Measurements from ENCODE around the gene PLPPR3.

Gene PLPPR3

GRCh38 chr19:780935-781334 lies 40.8 kb downstream of the PLPPR3 start:
- no peaks in the 10 kb centered on the region for H3K9me3 Mint-ChIP-seq
- no peak overlapping the region for H3K27ac Mint-ChIP-seq
- no peaks in the 10 kb centered on the region for H3K4me1 Mint-ChIP-seq (ENCODE audit: low read depth)
- intact Hi-C loops (cut with micrococcal nuclease) = no loop called here
- no peaks in the 10 kb centered on the region for H3K36me3 Mint-ChIP-seq (ENCODE audit: low read depth)
- H3K27me3 Mint-ChIP-seq = peaks cover 51% of the 10 kb centered on the region
- H3K4me3 Mint-ChIP-seq = no peak overlapping the region

DNA sequence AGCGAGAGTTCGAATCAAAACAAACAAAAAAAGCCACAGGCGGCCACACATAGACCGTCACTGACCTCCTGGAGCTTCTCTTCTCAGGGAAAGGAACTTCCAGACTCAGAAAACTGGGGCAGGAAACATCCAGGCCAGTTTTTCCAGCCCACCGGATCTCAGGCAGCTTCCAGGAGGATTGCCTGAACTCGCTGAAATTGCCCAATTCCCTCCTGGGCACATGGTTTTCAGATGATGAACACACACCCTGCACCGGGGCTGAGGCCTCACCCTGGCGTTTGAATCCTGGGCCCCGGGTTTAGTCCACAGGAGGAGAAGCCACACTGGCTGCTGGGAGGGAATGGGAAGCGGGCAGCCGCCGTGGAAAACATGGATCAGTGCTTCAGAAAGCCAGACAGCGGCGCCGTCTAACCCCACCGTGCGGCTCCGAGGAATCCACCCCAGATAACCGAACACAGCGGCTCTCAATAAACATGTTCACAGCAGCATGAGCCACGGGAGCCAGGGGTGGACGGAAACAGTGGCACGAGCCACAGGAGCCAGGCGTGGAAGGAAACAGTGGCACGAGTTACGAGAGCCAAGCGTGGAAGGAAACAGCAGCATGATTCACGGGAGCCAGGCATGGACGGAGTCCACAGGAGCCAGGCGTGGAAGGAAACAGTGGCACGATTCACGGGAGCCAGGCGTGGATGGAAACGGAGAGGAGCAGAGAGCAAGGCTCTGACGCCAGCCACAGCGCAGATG lies 42.7 kb downstream of the PLPPR3 start:
- intact Hi-C loops (cut with micrococcal nuclease) = no loop called here
- Mint-ChIP-seq H3K4me1 (ENCODE audit: low read depth) (no peaks in the 10 kb centered on the region), H3K27me3 (peaks cover 47% of the 10 kb centered on the region)

GRCh38 chr19:776549-776948 lies 45.2 kb downstream of the PLPPR3 start:
- Mint-ChIP-seq H3K27me3 (peaks cover 34% of the 10 kb centered on the region), H3K36me3 (ENCODE audit: low read depth) (no peaks in the 10 kb centered on the region), H3K4me3 (no peak overlapping the region), H3K4me1 (ENCODE audit: low read depth) (no peaks in the 10 kb centered on the region), H3K9me3 (no peaks in the 10 kb centered on the region), H3K27ac (no peak overlapping the region)
- intact Hi-C loops (cut with micrococcal nuclease) = no loop called here

More for the DNA sequence above, 42.7 kb downstream of the PLPPR3 start:
- no peak overlapping the region for H3K27ac Mint-ChIP-seq
- no peaks in the 10 kb centered on the region for H3K9me3 Mint-ChIP-seq
- H3K36me3 Mint-ChIP-seq (ENCODE audit: low read depth) = no peaks in the 10 kb centered on the region
- H3K4me3 Mint-ChIP-seq = no peak overlapping the region

DNA sequence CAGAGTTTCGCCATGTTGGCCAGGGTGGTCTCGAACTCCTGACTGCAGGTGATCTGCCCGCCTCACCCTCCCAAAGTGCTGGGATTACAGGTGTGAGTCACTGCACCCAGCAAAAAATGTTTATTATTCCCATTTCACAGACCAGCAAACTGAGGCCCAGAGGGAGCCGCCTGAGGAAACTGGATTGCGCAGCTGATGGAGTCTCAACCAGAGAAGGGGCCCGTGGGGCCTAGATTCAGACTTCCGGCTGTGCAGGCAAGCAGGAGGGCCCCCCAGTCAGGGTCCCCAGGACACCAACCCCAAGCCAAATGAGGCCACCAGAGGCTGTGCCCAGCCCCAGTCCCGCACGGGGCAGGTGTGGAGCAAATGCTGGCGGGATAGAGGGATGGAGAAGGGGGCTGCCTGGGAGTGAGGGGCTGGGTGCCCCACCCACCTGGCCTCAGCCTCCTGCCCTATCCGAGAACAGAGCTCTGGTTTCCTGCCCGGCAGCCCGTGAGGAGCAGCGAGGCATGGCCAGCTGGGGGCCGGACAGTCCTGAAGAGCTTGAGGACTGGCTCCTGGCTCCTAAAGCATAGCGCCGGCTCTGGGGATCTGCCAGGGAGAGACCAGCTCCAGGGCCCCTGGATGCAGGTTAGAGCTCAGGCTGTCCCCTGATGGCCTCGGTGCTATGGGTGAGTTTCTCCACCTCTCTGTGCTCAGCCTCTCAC lies 48.9 kb downstream of the PLPPR3 start:
- Mint-ChIP-seq H3K27me3 (peaks cover 17% of the 10 kb centered on the region), H3K9me3 (no peaks in the 10 kb centered on the region), H3K27ac (no peak overlapping the region), H3K36me3 (ENCODE audit: low read depth) (no peaks in the 10 kb centered on the region), H3K4me1 (ENCODE audit: low read depth) (peaks cover 5% of the 10 kb centered on the region), H3K4me3 (no peak overlapping the region)
- intact Hi-C loops (cut with micrococcal nuclease) = no loop called here

GRCh38 chr19:772063-772462 lies 49.7 kb downstream of the PLPPR3 start:
- Mint-ChIP-seq H3K27me3 (peaks cover 18% of the 10 kb centered on the region), H3K27ac (no peak overlapping the region), H3K36me3 (ENCODE audit: low read depth) (no peaks in the 10 kb centered on the region), H3K9me3 (no peaks in the 10 kb centered on the region), H3K4me3 (no peak overlapping the region), H3K4me1 (ENCODE audit: low read depth) (peaks cover 5% of the 10 kb centered on the region)
- intact Hi-C loops (cut with micrococcal nuclease) = no loop called here

GRCh38 chr19:771332-771785 lies 50.4 kb downstream of the PLPPR3 start:
- intact Hi-C loops (cut with micrococcal nuclease) = loop anchor here (2.0 kb wide), 1 partner anchor 149 kb away; no protein-coding TSS in a partner anchor
- Mint-ChIP-seq H3K9me3 (no peaks in the 10 kb centered on the region), H3K27ac (peak overlapping the region; percentile 20), H3K4me3 (no peak overlapping the region), H3K27me3 (peaks cover 18% of the 10 kb centered on the region), H3K4me1 (ENCODE audit: low read depth) (peaks cover 5% of the 10 kb centered on the region), H3K36me3 (ENCODE audit: low read depth) (no peaks in the 10 kb centered on the region)

GRCh38 chr19:769616-770015 lies 52.1 kb downstream of the PLPPR3 start:
- H3K9me3 Mint-ChIP-seq = no peaks in the 10 kb centered on the region
- H3K36me3 Mint-ChIP-seq (ENCODE audit: low read depth) = no peaks in the 10 kb centered on the region
- peaks cover 5% of the 10 kb centered on the region for H3K4me1 Mint-ChIP-seq (ENCODE audit: low read depth)
- no peak overlapping the region for H3K27ac Mint-ChIP-seq
- intact Hi-C loops (cut with micrococcal nuclease) = loop anchor here (2.0 kb wide), 1 partner anchor 151 kb away; no protein-coding TSS in a partner anchor
- H3K4me3 Mint-ChIP-seq = no peak overlapping the region
- peaks cover 19% of the 10 kb centered on the region for H3K27me3 Mint-ChIP-seq

- intact Hi-C loops (cut with micrococcal nuclease) = no loop called here
- H3K4me1 Mint-ChIP-seq (ENCODE audit: low read depth) = peaks cover 5% of the 10 kb centered on the region
- H3K36me3 Mint-ChIP-seq (ENCODE audit: low read depth) = no peaks in the 10 kb centered on the region
- H3K27me3 Mint-ChIP-seq = peaks cover 19% of the 10 kb centered on the region
- no peak overlapping the region for H3K27ac Mint-ChIP-seq
- H3K9me3 Mint-ChIP-seq = no peaks in the 10 kb centered on the region
- H3K4me3 Mint-ChIP-seq = no peak overlapping the region
These were observed 53.3 kb downstream of the PLPPR3 start for GRCh38 chr19:768424-768823.

DNA sequence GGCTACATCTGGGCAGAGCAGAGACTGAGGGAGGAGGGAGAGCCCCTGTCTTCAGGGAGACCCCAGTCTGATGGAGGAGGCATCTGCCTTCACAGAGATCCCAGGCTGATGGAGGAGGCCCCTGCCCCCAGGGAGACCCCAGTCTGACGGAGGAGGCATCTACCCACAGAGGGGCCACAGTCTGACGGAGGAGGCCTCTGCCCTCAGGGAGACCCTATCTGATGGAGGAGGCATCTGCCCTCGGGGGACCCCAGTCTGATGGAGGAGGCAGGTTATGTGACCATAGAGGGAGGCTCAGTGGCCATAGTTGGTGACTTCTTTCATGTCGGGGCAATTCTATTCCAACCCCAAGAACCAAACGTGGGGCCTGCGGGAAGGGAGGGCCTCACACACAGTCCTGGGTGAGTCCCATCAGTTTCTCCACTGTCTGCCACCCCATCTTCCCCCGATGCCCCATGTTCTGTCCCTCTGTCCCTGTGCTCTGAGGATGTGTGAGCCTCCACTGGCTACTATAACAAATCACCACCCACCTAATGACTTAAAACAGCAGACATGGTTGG lies 56.5 kb downstream of the PLPPR3 start:
- H3K27ac Mint-ChIP-seq = no peak overlapping the region
- intact Hi-C loops (cut with micrococcal nuclease) = no loop called here
- no peaks in the 10 kb centered on the region for H3K36me3 Mint-ChIP-seq (ENCODE audit: low read depth)
- no peak overlapping the region for H3K4me3 Mint-ChIP-seq
- H3K9me3 Mint-ChIP-seq = no peaks in the 10 kb centered on the region
- H3K27me3 Mint-ChIP-seq = peaks cover 23% of the 10 kb centered on the region
- peaks cover 1% of the 10 kb centered on the region for H3K4me1 Mint-ChIP-seq (ENCODE audit: low read depth)

- Mint-ChIP-seq H3K9me3 (no peaks in the 10 kb centered on the region), H3K27me3 (peaks cover 26% of the 10 kb centered on the region), H3K27ac (no peak overlapping the region), H3K4me1 (ENCODE audit: low read depth) (no peaks in the 10 kb centered on the region), H3K36me3 (ENCODE audit: low read depth) (no peaks in the 10 kb centered on the region), H3K4me3 (no peak overlapping the region)
- intact Hi-C loops (cut with micrococcal nuclease) = no loop called here
These were observed 57.5 kb downstream of the PLPPR3 start for GRCh38 chr19:764301-764700.

- H3K36me3 Mint-ChIP-seq (ENCODE audit: low read depth) = no peaks in the 10 kb centered on the region
- no peak overlapping the region for H3K27ac Mint-ChIP-seq
- intact Hi-C loops (cut with micrococcal nuclease) = no loop called here
- H3K4me1 Mint-ChIP-seq (ENCODE audit: low read depth) = no peaks in the 10 kb centered on the region
- peaks cover under 1% of the 10 kb centered on the region for H3K9me3 Mint-ChIP-seq
- H3K27me3 Mint-ChIP-seq = peaks cover 26% of the 10 kb centered on the region
- H3K4me3 Mint-ChIP-seq = no peak overlapping the region
These were observed 57.9 kb downstream of the PLPPR3 start for GRCh38 chr19:763869-764268.

GRCh38 chr19:763181-763580 lies 58.6 kb downstream of the PLPPR3 start:
- no peak overlapping the region for H3K27ac Mint-ChIP-seq
- H3K9me3 Mint-ChIP-seq = peaks cover 8% of the 10 kb centered on the region
- H3K27me3 Mint-ChIP-seq = peaks cover 29% of the 10 kb centered on the region
- H3K36me3 Mint-ChIP-seq (ENCODE audit: low read depth) = no peaks in the 10 kb centered on the region
- H3K4me3 Mint-ChIP-seq = no peak overlapping the region
- intact Hi-C loops (cut with micrococcal nuclease) = no loop called here
- no peaks in the 10 kb centered on the region for H3K4me1 Mint-ChIP-seq (ENCODE audit: low read depth)
